GM18507 (cell line): Measurements from ENCODE around the gene ZSCAN20.
A peak's percentile ranks its signal among the peaks of the same experiment; 100 is the strongest.

ENCODE experiments used
- DNase-seq: peaks from one replicate; pipeline ENCODE4 v3.0.0; 2011; ENCODE audit warnings: low read depth; ENCODE audit not compliant: insufficient read length; ENCODE audit errors: extremely low spot score
- FAIRE-seq: peaks from 2 replicates; lab custom pipeline; 2011; peaks lifted over from hg19 to GRCh38; lab: Jason Lieb, UNC

The ZSCAN20 gene

DNA sequence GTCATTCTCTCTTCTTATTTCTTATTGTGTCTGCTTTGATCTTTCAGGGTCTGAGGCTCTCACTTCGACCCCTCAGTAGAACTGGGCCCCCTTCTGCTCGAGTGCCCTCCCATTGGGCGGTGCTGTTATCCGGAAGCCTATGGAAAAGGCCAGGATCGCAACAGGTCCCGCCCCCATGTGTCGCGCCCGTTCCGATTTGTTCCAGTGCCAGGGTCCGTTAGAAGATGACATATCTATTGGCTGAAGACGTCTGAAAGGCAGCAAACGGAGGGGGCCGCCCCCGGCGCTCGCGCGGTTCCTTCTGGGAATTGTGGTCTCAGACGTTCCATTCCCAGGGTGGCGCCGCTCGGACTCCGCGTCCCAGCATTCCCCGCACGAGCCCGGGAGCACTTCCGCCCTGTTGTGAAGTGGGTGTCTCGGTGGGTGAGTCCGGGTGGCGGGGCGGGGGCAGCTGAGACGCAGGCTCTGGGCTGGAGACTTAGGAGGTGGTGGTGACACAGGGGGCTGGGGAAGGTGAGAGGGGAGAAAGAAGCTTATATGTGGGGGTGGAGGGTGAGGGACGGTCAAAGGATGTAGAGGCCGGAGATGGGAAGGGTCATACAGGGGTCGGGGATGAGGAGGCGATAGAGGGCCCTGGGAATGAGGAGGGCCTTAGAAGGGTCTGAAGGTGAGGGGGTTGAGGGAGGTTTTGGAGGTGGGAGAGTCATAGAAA is at the start of gene ZSCAN20:
ZSCAN20 (plus strand) TSS at position 377 of the 712 bp plus-strand sequence. CDS start 6,644 bp downstream, outside the sequence.
- DNase-seq (peak; percentile 73), FAIRE-seq (peak; percentile 96)

- FAIRE-seq = no peak
- no peak for DNase-seq
Observed at GRCh38 chr1:33424205-33424604, 48.2 kb upstream of the ZSCAN20 start.

GRCh38 chr1:33424610-33425009 is 47.8 kb upstream of the ZSCAN20 start:
- DNase-seq = no peak
- FAIRE-seq = no peak

DNA sequence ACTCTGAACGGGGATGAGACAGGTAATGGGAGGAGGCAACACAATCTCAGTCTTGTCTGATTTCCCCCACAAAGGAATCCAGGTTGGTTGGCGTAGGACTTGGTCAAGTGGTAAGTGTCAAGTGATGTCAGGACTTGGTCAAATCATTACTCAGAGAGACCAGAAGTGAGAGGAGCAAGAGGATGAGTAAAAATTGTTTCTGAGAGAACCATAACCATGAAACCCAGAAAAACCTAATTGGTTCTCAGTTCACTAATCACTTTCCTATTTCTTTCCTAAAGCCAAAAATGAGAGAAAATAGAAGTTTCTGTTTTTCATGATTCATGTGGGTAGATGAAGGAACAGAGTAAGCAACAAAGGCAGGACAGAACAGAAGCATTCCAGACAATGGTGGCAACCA is 46.5 kb upstream of the ZSCAN20 start:
- FAIRE-seq (no peak), DNase-seq (no peak)

- no peak for DNase-seq
- no peak for FAIRE-seq
Observed at GRCh38 chr1:33426916-33427315, 45.5 kb upstream of the ZSCAN20 start.

DNA sequence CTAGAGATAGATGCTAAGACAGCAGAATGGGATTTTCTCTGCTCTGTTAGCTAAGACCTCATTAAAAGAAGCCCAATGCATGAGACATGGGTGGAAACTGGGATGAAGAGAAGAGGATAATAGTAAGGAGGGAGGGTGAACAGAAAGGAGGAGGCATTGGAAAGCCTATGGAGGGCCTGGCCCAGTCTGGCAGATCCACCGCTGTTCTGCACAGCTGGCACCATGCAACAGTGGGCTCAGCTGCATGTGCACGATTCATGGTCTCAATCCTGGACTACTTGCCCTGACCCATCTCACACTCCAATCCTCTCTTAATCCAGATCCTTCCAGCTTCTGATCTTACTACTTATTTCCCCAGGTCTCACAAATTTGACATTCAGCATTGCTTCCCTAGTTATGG is 43.8 kb upstream of the ZSCAN20 start:
- no peak for DNase-seq
- no peak for FAIRE-seq

DNA sequence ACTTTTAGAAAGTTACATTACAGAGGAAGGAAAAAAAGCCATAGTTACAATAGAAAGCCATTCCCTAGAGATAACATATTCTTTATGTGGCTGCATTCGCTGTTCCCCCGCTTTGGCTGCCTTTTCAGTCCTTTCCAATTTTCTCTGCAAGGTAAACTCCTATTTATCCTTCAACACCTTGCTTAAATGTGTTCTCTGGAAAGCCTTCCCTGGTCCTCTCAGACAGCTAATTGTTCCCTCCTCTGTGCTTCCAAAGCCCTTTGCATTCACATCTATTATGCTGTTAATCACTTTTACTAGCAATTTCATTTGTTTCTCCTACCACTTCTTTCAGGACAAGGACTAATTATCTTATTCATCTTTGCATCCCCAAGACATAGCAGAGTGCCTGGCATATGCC is 43.1 kb upstream of the ZSCAN20 start:
- no peak for FAIRE-seq
- DNase-seq = no peak

GRCh38 chr1:33429856-33430691 is 42.4 kb upstream of the ZSCAN20 start:
- DNase-seq = no peak
- no peak for FAIRE-seq

DNA sequence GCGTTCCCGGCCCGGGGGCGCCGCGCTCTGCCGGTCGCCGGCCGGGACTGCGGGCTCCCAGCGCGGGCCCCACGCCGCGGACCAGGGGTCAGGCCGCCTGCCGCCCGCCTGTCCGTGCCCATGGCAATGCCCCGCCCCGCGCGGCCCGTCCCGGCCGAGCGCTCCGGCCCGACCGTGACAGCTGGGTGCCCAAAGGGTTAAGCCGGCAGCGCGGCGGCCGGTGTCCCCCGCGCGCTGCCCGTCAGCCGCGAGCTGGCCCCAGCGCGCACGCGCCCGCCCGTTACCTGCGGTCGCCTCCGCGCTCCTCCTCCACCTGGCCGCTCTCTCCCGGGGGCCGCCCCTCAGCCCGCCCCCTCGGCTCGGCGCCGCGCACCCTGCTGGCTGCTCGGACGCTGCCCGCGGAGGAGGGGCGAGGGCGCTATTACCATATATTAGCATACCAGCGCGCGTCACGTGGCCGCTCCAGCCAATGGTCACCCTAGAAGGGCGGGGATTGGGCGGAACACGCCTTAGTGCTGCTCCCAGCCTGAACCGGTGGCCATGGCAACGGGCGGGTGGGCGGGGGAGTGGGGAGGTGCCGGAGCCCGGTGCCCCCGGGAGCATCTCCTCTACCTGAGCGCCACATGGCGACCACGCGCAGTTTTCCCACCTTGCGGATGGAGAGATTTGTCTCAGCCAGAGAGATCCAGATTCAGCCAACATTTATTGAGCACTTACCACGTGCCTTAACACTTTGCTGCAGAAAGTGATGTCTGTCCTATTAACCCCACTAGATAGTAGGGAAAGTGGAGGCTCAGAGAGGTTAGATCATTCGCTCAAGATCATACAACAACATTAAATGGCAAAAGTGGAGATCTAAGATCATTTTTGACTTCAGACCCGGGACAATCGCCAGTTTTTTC is 41.5 kb upstream of the ZSCAN20 start, which contains the start of gene PHC2:
PHC2 (minus strand) TSS at position 404 of the 902 bp plus-strand sequence. CDS start 55,556 bp downstream, outside the sequence.
- FAIRE-seq (peak; percentile 77), DNase-seq (peak; percentile 84)

GRCh38 chr1:33433509-33434362 is 38.7 kb upstream of the ZSCAN20 start:
- DNase-seq (no peak), FAIRE-seq (no peak)

DNA sequence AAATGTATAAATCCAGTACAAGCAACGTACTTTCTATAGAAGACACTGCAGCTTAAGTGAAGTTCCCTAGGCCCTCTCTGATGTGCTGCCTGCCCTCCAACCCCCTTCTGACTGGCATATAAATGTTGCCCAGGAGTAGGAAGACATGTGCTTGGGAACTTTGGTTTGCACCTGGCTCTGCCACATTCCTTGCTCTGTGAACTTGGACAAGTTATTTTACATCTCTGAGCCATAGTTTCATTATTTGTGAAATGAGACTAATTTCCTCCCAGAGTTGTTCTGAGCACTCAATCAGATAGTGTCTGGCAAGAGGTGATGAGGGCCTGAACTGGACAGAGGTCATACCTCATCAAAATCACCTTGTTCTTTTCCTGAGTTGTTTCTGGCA is 38.1 kb upstream of the ZSCAN20 start:
- no peak for DNase-seq

DNA sequence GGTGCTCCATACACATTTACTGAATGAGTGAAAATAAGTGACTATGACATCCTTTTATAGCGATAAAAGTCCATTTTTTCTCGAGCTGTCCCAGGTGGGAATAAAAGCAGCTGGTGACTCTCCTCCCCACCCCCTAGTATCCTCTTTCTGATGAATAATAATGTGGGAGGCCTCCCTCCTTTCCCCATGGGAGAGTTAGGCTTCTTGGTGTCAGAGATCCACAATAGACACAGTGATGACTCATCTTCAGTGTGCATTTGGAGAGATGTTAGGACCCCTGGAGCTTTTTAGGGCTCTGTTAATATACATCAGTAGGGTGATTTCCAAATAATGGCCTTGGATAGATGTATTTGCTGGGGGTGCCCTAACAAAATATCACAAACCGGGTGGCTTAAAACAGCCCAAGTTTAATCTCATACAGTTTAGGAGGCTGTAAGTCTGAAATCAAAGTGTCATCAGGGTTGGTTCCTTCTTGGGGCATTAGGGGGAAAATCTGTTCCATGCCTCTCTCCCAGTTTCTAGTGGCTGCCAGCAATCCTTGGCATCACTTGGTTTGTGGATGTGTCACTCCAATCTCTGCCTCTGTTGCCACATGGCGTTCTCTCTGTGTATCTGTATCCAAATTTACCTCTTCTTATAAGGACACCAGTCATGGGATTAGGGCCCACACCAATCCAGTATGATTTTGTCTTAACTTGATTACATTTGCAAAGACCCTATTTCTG is 37.2 kb upstream of the ZSCAN20 start:
- no peak for DNase-seq
- no peak for FAIRE-seq

More for the DNA sequence above, 38.1 kb upstream of the ZSCAN20 start:
- no peak for FAIRE-seq

DNA sequence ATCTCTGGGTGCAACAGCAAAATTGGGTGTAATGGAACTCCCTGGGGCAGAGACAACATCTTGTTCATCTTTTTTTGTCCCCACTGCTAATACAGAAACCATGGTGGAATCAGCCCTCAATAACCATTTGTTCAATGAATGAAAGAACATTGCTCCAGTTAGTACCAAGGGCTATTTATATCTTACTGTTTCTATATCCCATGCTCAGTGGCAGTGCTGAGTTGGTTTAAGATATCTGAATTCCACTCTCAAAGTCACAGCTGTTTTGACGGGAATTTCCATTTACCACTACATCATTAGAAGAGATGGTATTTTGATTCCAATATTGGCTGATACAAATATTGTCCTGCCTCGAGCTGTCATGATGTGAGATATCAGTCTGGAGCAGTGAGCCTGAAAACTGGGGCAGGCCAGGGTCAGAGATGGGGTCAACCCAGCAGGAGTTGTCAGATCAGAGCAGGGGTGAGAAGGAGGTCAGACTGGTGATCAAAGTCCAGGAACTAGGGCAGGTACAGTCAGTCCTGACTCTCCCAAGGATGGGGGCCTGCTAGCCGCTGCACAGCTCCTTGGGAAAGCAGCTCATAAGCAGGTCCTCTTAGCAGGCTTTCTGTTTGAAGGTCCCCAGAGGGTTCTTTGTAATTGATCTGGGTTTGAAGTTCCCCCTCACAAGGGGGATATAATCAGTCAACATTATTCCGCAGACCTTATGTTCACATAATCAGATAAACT is 35.7 kb upstream of the ZSCAN20 start:
- FAIRE-seq = no peak
- DNase-seq = no peak

DNA sequence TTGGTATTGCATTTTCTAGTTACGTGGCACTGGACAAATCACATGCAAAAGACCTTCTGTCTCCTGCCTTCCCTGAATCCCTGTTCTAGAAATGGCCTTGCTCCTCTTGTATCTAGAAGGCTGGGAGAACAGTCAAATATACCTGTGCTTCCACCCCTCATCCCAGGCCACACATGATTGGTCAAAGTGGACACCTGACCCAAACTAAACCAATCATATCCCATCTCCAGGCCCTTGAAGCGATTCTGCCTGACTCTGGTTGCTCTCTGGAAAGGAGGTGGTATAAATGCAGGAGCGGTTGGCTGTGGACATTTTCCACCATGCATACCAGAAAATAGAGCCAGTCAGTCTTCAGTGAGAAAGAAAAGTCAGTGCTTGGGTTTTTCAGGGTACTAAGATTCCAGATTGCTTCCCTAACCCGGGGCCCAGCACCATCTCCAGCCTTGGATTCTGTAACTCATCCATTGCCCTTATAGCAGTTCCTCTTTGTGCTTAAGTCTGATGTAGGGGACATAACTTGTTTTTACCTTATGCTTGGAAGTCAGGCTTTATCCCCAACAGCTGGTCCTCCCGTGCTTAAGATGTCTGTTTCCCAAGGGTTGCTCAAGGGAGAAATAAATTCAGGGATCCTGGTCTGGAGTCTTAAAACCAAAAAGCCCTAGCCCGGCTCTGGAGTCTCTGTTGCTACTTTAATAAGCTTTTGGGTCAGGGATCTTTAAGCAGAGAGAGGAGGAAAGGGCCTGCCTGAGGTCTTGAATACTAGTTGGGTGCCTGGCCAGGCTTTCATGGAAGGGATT is 33.9 kb upstream of the ZSCAN20 start:
- no peak for FAIRE-seq

GRCh38 chr1:33439662-33440061 is 32.8 kb upstream of the ZSCAN20 start:
- no peak for FAIRE-seq
- DNase-seq = no peak

More for the DNA sequence above, 33.9 kb upstream of the ZSCAN20 start:
- no peak for DNase-seq

DNA sequence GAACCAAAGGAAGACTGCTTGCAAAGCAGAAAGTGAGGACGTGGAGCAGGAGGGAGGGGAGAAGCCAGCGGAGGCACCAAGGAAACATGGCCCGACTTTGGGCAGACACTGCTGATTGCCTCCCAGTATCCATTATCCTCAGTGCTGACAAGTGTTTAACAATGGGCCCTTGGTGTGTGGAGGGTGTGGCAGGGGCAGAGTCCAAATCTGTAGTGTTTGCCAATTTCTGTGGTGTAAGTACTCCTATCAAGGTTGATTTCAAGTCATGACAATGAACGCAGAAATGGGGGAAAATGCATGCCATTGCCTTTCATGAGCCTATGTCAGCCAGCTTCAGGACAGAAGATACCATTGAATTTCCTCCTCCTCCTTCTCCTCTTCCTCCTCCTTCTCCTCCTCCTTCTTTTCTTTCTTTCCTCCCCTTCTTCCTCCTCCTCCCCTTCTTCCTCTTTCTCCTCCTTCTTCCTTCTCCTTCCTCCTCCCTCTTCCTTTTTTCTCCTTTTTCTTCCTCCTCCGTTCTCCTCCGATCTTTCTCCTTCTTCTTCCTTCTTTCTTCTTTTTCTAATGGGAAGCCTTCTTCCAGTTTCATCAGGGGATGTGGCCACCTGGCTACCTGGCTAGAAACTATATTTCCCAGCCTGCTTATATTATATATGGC is 31.2 kb upstream of the ZSCAN20 start:
- DNase-seq (no peak), FAIRE-seq (no peak)
